GM11168 (cell line): ENCODE data around the gene DDX54.
"Not testable (repeated sequence)": the region's sequence is repeated elsewhere in the genome, so short reads cannot be mapped to it uniquely, and the experiment has no call there.

Experiments used
- in situ Hi-C: fragments of 300-500 bp; cut with MboI; formaldehyde crosslinking; loops from one replicate; pipeline ENCODE4 v1.12.0; 2022; ENCODE audit warnings: low sequenced_read_pairs; ENCODE audit not compliant: unreplicated experiment

The DDX54 gene

DNA sequence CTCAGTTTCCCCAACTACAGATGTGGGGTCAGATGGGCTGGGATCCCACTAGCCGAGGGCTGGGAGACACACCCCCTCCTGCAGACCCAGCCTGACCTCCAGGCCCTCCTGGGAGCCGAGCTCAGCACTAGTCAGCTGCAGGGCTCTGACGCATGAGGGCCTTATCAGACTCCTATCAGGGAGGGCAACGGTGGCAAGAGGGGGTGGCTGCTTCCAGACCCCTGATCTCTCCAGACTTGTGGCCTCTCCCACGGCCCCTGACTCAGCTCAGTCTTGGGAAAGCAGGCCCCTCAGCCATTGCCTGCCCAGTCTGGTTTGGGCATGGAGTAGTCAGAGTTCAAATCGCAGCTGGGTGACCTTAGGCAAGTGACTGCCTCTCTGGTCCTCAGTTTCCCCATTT lies 52.2 kb downstream of the DDX54 start:
- in situ Hi-C loops, result no loop called here

DNA sequence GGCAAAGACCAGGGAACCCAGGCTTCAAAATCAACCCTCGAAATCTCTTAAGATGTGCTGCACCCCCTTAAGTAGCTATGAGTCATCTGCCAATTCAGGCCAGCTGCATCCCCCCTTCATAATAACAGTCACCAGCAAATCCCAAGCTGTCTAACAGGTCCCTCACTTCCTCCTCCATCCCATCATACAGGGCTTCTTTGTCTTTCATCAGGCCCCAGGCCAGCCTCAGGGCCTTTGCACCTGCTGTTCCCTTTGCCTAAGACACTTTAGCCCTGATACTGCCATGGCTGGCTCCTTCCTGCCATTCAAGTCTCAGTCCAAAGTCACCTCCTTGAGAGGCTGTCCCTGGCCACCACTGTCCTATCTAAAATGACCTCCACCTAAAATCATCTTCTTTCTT lies 53.7 kb downstream of the DDX54 start:
- in situ Hi-C loops, result no loop called here

DNA sequence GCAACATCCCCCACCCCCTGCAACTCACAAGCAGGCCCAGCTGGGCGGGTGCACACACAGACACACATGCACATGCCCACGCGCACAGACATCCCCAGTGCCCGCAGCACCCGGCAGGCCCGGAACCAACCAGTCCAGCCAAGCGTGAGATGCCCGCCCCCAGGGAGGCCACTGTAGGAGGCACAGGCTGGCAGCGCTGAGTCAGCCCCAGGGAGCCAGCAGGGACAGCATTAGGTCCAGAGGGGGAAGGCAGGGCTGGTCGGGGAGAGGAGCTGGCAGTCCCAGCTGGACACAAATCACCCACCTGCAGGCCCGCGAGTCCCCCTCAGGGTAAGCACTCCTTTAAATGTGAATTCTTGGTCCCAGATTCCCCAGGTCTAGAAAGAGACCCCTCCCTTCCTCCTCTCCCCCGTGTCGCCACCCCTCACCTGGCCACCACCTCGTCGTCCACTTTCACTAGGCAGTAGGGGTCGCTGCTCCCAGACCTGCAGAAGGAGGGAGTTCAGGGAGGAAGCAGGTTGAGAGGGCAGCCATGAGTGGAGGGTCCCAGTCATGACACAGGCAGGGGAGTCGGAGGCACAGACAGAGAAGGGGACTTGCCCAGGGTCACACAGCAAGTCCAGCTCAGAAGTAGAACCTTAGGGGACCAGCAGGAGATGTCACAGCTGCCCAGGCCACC lies 54.7 kb downstream of the DDX54 start:
- in situ Hi-C loops, result no loop called here

DNA sequence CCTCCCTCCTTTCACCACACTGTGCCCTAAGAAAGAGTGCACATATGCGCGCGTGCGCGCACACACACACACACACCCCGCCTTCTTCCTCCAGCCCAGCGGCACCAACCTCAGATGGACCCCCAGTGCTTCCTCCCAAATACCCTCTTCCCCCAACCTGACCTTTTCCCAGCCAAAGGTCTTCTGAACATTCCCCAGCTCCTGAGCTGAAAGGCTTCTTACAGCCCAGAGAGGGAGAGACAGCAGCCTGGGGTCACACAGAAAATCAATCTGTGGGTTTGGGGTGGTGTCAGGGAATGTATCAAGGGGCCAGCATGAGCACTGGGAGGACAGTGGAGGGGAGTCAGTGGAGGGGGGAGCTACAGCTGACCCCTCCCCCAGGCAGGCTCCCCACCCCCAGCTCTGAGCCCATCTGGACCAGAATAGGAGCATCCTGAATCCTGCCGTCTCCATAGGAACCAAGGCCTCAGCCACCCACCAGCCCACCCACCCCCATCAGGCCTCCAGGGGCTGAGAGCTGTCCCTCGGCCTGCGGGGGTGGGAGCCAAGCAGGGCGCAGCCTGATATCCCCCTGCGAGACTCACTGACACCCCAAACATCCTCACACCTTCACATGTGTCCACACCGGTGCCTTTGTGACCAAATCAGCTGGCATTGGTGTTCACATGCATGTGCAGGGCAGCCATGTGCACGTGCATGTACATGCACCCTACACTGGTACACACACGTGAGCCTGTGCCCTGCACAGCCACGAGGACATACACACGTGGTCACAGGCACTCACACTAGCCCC lies 55.4 kb downstream of the DDX54 start:
- in situ Hi-C loops, result no loop called here

DNA sequence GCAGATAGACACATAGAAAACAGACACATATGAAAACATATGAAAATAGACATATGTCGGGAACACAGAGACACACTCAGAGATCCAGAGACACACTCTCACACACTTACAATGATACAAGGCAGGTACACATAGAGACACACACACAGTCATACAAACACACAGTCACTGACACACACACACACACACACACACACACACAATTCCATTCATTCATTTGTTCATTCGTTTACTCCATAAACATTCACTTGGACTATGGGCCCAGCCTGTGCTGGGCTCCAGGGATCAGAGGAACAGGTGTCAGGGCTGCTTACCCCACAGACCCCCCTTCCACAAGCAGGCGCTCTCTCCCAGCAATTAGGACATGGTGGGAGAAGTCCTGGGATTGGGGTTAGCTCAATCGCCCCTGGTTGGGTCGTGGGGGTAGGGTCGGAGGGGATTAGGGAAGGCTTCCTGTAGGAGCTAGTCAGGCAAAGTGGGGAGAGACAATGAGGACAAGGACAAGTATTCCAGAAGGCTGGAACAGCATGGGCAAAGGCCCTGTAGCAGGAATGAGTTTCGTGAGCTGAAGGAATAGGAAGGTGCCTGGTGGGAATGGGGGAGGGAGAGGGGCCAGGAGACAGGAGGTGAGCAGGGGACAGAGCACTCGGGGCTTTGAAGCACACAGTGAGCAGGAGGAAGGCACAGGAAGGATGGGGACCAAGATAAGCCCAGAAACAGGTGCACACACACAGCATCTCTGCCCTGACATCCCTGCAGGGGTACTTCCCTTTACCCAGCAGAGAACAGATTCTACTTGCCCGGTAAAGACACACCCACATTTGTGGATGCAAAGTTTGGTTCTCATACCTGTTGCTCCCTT lies 56.2 kb downstream of the DDX54 start:
- in situ Hi-C loops, result no loop called here

DNA sequence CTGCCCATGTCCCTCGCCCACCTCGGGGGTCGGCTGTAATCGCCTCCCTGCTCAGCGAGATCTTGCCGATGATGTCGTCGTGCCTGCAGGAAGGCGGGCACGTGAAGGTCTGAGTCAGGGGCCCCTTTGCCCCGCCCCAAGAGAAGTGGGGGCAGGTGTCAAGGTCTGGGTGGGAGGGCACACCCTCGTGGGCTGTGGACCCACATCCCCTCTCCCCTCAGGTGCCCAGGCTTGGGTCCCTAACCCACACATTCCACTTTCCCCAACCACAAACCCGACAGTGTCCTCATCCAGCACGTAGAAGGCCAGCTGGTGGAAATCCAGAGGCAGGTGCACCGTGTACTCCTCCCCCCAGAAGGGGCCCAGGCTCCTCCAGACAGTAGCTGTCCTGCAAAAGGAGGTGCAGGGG lies 57.5 kb downstream of the DDX54 start:
- in situ Hi-C loops, result no loop called here

DNA sequence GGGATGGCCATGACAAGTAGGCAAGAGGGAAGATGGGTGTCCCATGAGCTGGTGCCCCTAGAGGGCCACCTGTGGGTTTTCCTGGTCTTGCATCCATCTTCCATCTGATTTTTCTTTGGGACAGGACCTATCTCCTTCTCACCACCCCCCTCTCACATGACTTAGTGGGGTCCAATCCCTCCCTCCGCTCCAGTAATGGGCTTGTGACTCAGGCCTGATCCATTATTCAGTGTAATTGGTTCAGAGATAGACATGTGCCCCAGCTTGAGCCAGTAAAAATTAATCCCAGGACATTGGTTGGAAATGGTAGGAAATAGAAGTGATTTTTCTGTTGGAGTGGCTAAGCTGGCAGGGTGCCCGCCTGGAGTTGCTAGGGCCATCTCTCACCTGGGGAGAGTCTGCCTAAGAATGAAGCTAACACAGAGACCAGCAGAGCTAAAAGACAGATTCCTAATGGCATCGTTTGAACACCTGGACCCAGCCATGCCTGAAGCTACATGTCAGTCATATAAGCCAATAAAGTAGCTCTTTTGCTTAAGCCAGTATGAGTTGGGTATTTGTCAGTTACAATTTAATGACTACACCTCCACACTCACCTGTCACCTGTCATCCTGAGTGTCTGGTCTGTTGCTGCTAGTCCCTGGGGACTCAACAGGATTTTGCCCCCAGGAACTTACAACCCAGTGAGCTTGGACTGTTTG lies 64.5 kb downstream of the DDX54 start:
- in situ Hi-C loops, result no loop called here

DNA sequence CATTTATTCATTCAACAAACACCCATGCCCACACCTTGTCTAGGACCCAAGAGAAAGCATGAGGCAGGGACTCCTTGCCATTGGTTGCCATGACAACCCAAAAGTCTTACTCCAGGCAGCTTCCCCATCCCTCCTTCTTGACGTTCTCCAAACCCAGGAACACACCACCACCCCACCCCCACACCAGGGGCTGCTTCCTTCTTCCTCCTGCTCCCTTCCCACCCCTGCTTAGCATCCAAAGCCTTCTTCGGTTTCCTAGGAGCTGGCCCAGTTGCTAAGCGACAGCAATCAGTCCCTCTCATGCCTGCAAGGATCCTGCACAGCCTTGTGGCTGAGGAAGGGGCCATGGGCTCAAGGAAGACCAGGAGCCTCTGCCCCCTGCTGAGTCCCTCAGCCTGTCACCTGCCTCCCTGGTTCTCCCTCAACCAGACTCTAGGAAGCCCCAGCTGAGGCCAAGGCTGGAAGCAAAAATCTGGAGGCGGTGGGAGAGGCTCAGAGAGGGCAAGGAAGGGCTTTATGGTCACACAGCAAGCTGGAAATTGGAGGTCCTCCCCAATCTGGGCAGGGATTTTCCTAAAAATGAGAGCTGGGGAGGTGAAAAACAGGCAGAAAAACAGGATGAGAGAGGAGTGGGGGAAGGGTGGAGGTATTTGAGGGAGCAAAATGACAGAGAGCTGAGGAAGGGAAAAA lies 65.2 kb downstream of the DDX54 start:
- in situ Hi-C loops, result no loop called here

DNA sequence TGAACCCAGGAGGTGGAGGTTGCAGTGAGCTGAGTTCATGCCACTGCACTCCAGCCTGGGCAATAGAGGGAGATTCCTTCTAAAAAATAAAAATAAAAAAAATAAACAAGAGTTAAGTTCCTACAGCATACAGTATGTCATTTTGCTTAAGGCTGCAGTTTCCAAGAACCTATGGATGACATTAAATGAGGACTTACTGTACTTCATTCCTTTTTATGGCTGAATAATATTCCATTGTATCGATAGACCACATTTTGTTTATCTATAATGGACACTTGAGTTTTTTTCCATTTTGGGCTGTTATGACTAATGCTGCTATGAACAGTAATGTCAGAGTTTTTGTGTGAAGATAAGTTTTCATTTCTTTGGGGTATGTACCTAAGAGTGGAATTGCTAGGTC lies 67.1 kb downstream of the DDX54 start:
- in situ Hi-C loops, result no loop called here

DNA sequence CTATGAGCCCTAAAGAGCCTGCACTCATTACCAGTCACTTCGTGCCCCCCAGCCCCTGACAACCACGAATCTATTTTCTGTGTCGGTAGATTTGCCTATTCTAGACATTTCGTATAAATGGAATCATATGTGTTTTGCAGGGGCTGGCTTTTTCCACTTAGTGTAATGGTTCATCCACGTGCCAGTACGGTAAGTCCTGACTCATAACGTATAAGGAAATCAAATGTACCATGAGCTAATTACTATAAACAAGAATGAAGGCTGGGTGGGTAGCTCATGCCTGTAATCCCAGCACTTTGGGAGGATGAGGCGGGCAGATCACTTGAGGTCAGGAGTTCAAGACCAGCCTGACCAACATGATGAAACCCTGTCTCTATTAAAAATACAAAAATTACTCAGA lies 67.6 kb downstream of the DDX54 start:
- in situ Hi-C loops, result not testable (repeated sequence)

DNA sequence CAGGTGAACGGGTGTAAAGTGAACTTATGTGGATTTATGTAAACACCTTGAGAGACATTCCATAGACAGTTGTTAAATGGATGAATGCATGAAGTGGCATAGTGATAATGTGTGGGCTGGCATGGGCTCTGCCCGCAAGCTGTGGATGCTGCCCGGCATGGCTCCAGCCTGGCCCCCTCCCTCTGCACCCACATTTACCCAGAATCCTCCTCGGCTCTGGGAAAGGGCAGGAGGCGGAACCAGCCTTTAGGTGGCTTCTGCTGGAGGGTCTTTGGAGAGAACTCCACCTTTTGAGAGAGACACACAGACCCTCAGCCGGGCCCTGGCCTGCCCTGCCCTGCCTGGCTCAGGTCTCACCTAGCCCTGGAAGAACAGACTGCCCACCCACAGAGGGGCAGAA lies 68.4 kb downstream of the DDX54 start:
- in situ Hi-C loops, result no loop called here

DNA sequence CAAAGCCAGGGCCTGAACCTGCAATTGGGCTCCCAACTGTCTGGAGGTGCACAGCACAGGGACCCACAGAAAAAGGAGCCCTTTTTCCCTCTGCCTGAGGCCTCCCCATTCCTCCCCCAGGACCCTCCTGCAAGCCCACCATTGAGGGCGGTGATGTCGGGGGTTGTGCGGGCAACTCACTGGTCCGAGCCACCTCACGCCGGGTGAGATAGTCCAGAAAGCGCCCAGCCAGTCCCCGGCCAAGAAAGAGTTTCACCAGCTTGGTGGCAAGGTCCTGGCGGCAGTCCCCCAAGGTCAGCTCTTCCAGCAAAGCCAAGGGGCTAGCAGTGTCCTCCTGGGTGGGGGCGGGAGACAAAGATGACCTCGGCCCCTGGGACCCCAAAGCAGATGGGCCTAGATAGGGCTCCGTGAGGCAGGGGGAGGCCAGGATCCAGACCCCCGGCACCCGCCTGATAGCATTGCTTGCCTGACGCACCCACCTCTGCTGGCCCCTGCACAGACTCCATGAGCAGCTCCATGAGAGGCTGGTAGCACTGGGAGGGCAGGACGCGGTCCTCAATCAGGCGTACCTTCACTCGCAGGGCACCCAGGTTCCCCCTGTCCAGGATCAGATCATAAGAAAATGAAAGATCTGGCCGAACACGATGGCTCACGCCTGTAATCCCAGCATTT lies 69.7 kb downstream of the DDX54 start:
- in situ Hi-C loops, result no loop called here

DNA sequence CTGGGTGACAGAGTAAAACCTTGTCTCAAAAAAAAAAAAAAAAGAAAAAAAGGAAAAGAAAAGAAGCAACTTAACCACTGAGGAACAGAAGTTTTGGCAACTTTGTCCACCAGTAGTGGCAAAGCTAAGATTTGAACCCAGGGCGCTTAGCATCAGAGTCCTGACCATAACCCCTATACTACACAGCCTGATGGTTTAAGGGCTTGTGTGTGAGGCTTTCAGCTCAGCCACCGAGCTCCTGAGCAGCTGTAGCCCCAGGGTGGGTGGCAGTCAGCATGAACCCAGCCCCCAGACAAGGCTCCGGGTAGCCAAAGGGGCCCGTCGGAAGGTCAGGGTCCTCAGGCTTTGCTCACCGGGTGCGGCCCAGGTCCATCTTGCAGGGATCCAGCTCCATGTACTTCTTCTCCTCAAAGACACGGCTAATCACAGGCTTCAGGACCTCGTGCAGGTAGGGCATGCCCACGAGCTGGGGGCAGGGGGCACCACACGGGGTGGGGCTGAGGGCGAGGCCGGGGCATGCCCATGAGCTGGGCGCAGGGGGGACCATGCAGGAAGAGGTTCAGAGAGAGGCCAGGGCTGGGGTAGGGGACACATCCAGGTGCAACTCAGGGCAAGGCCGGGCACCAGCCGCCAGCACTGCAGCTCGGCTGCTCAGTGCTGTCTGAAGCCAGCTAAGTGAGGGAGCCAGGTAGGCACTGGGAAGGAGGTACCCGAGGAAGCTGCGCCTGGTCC lies 70.7 kb downstream of the DDX54 start:
- in situ Hi-C loops, result no loop called here

DNA sequence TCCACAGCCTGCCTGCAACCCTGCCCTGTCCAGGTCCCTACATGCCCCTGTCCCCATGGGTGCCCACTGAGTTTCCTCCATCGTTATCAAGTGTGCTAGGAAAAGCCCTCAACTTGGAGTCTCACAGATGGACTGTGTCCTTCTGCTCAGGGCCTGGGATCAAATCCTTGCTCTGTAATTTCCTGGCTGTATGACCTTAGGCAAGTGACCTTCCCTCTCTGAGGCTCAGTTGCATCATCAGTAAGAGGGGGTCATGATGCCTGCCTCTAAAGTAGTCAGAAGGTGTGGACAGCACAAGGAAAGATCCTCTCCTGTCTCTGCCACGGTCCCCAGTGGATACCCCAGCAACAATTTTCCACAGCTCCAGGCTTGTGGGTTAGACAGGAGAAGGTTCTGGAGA lies 71.9 kb downstream of the DDX54 start:
- in situ Hi-C loops, result no loop called here

DNA sequence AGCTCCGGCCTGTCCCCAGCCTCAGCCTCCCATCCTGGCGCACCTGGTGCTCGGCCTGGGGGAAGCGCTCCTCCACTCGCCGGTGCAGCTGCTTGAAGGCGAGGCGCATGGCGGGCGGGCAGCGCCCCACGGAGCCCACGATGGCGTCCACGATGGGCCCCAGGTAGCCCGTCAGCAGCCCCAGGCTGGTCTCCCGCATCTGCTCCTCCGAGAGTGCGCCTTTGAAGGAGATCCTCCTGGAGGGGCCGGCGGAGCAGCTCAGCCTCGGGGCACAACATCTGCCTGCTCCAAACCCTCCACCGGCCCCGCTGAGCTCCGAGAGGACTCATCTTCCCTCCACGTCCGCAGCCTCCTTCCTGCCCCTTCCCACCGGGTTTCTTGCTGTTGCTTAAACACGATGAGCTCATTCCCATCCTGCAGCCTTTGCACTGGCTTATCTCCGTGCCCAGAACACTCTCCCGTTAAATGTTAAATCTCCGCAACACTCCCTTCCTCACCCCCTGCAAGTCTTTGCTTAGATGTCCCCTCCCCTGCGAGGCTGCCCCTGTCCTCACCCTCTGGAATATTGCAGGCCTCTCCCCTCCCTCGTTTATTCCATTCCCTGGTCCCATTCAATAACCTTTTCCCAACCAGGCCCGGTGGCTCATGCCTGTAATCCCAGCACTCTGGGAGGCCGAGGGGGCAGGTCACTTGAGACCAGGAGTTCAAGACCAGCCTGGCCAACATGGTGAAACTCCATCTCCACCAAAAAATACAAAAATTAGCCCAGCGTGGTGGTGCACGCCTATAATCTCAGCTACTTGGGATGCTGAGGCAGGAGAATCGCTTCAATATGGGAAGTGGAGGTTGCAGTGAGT lies 73.0 kb downstream of the DDX54 start:
- in situ Hi-C loops, result no loop called here

DNA sequence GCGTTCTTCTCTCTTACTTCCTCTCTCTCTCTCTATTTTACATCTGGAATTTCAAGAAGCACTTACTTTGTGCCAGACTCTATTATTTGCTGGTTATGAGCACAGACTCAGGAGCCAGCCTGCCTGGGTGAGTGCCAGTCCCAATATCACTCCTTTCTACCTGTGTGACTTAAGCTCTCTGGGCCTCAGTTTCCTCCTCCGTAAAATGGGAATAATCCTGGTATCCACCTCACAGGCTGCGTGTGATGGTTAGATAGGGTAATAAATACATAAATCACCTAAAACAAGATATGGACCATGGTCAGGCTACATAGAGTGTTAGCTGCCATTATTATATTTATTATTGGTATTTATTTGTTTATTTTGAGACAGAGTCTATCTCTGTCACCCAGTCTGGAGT lies 74.0 kb downstream of the DDX54 start:
- in situ Hi-C loops, result no loop called here

DNA sequence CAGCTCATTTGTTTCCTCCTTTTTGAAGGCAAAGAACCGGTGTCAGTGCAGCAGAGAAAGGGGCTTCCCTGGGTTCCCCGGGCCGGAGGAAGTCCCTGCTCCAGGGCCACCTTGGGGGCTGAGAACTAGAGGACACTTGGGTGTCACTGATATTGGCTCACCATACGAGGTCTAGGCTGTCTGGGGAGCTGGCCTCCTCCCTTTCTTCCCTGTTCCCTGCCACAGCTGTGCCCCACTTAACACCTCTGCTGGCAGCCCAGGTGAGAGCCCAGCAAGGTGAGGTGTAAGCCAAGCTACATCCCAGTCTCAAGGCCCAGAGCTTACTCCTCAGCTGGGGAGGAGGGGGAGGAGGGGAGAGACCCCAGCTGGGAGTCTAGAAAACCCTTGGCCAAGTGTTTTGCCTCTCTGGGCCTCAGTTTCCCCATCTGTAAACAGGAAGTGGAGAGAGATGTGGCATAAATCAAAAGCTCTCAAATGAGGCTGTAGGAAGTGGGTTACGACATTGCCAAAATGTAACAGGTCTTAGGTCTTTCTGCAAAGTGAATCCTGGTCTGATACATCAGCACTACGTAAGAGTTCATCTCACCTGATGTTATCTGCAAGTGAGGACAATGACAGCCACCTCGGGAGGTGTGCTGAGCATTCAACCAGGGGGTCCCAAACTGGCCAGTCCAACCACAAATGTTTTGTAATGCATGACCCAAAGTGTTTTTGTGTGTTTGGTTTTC lies 75.2 kb downstream of the DDX54 start:
- in situ Hi-C loops, result no loop called here
